Sigmoid colon (tissue), 7 donors: Measurements from ENCODE around the gene DHRS7B. TPM values are rescaled to one million over a fixed set of nuclear protein-coding genes. Genes with fewer than 3 reads are reported as not detected.

ENCODE experiments used
- DNase-seq: peaks from one replicate; pipeline ENCODE4 v3.0.0-alpha.2; 2019
- H3K27ac ChIP-seq, 4 donors: fragments of 200-600 bp; sonication (generic); one replicate each; pipeline ENCODE4 v1.5.1; 2016 to 2019; ENCODE audit warnings: mild to moderate bottlenecking in 1 of 4
- H3K27me3 ChIP-seq, 3 donors: fragments of 200-600 bp; sonication (generic); one replicate each; pipeline ENCODE4 v1.5.1; 2019; ENCODE audit warnings: mild to moderate bottlenecking in 1 of 3
- H3K36me3 ChIP-seq, 4 donors: fragments of 200-600 bp; sonication (generic); one replicate each; pipeline ENCODE4 v1.5.1; 2016 to 2019
- H3K4me1 ChIP-seq, 4 donors: fragments of 200-600 bp; sonication (generic); one replicate each; pipeline ENCODE4 v1.5.1; 2017 to 2019
- H3K4me3 ChIP-seq, 4 donors: fragments of 200-600 bp; sonication (generic); one replicate each; pipeline ENCODE4 v1.5.1; 2017 to 2019; ENCODE audit warnings: mild to moderate bottlenecking in 2 of 4, moderate library complexity in 1 of 4
- H3K9me3 ChIP-seq, 4 donors: fragments of 200-600 bp in 3 of 4; sonication (generic) in 3 of 4; one replicate each; pipeline versions ENCODE4 v1.5.1 to v1.6.1; 2013 to 2019
- CTCF ChIP-seq, 4 experiments: fragments of 450-650 bp in 3 of 4; fragments of 200-600 bp in 1 of 4; IDR thresholded peaks; one replicate each; pipeline ENCODE4 v1.5.1; 2016 to 2019; ENCODE audit warnings: antibody characterized with exemption in 4 of 4, mild to moderate bottlenecking in 3 of 4, moderate library complexity in 2 of 4
- EP300 ChIP-seq, 4 donors: sonication (generic); formaldehyde crosslinking; IDR thresholded peaks; one replicate each; pipeline ENCODE4 v1.6.1; 2017; ENCODE audit warnings: antibody characterized with exemption in 4 of 4
- POLR2A ChIP-seq, 2 donors: fragments of 450-650 bp; IDR thresholded peaks; one replicate each; pipeline ENCODE4 v1.6.1; 2016; ENCODE audit warnings: antibody characterized with exemption in 2 of 2, mild to moderate bottlenecking in 2 of 2, moderate library complexity in 2 of 2
- POLR2AphosphoS5 ChIP-seq, 4 donors: sonication (generic); formaldehyde crosslinking; IDR thresholded peaks; one replicate each; pipeline ENCODE4 v1.6.1; 2017; ENCODE audit warnings: antibody characterized with exemption in 4 of 4
- WGBS, 2 donors: extraction: QIAGEN DNeasy Blood & Tissue Kit; methylation state at CpG; one replicate each; pipeline ENCODE4 v1.1.7; 2013; 5-methylcytosine and 5-hydroxymethylcytosine counted together
- intact Hi-C: fragments of 100-400 bp; cut with DNase I; formaldehyde crosslinking; loops from one replicate; pipeline ENCODE4 v1.15.1; 2023
- polyA plus RNA-seq, 3 donors: library from polyadenylated mRNA; stranded (reverse); fragments of 200-250 nt; gene quantifications; one replicate each; pipeline ENCODE4 v1.2.3, GENCODE V29; 2013
- total RNA-seq, 4 donors: library from RNA; depleted of rRNA; stranded (reverse); fragments of >200 nt; gene quantifications; one replicate each; pipeline ENCODE4 v1.1.0, GENCODE V29; 2016
- donor health status: healthy with polysubstance abuse.
- donor health status: Bipolar disorder and iron deficiency.
- donor health status: healthy.

Gene DHRS7B
- total RNA-seq (10 to 100 TPM; 19.7 to 31.9 (median 27.0) TPM), polyA plus RNA-seq (10 to 100 TPM in 2 of 3 donors, 1 to 10 TPM in 1; 8.3 to 30.7 (median 14.4) TPM)

GRCh38 chr17:21126645-21127508, at the start of gene DHRS7B:
Gene DHRS7B, plus strand, starts transcription at chr17:21126964. Its CDS starts 8 bp downstream, at chr17:21126972.
- intact Hi-C loops = loop anchor here (2.0 to 5.0 kb wide), 5 partner anchors 85 to 386 kb away; partner anchors contain the start of genes MAP2K3, TMEM11 and USP22

GRCh38 chr17:21077281-21077680, 49.5 kb upstream of the DHRS7B start:
- no peak for DNase-seq
- 71 to 84% methylated on average over 2 of the region's 2 CpGs for WGBS, 2 donors
- no peak overlapping the region for H3K4me3 ChIP-seq
- peak overlapping the region in 3 of 4 donors; percentile 39 to 85 (median 82) for H3K27ac ChIP-seq
- intact Hi-C loops = loop anchor here (2.0 to 5.0 kb wide), 2 partner anchors 32 to 90 kb away; no protein-coding TSS in a partner anchor
- peaks cover 0 to 49% (median 39%) of the 10 kb centered on the region in 4 donors for H3K4me1 ChIP-seq
- H3K36me3 ChIP-seq = no peaks in the 10 kb centered on the region
- no peaks in the 10 kb centered on the region for H3K27me3 ChIP-seq
- H3K9me3 ChIP-seq = peaks cover 0 to under 1% (median 0%) of the 10 kb centered on the region in 4 donors
- TF ChIP-seq EP300 (IDR thresholded peaks at IDR 0.05) (no peak), POLR2AphosphoS5 (IDR thresholded peaks at IDR 0.05) (no peak)

More at GRCh38 chr17:21126645-21127508, at the start of gene DHRS7B:
- TF ChIP-seq CTCF (IDR thresholded peaks at IDR 0.05) (no peak), POLR2AphosphoS5 (IDR thresholded peaks at IDR 0.05) (peak; percentile 79 to 89 (median 86)), POLR2A (IDR thresholded peaks at IDR 0.05) (peak; percentile 31 to 53), EP300 (IDR thresholded peaks at IDR 0.05) (no peak)
- peak within 1 kb of the TSS; percentile 91 to 95 (median 94) for H3K27ac ChIP-seq
- WGBS, 2 donors = 0% methylated on average over 66 of the region's 66 CpGs
- H3K36me3 ChIP-seq = no peaks in the 10 kb centered on the region
- peaks cover 0 to 27% (median 17%) of the 10 kb centered on the region in 4 donors for H3K4me1 ChIP-seq
- H3K27me3 ChIP-seq = no peaks in the 10 kb centered on the region
- H3K4me3 ChIP-seq = peak within 1 kb of the TSS; percentile 66 to 85 (median 76)
- H3K9me3 ChIP-seq = no peaks in the 10 kb centered on the region
- peak; percentile 98 for DNase-seq

GRCh38 chr17:21078016-21078780, 48.6 kb upstream of the DHRS7B start:
- H3K4me1 ChIP-seq = peaks cover 0 to 49% (median 39%) of the 10 kb centered on the region in 4 donors
- H3K9me3 ChIP-seq = peaks cover 0 to 2% (median 0%) of the 10 kb centered on the region in 4 donors
- H3K27ac ChIP-seq = peak overlapping the region in 3 of 4 donors; percentile 39 to 85 (median 82)
- H3K27me3 ChIP-seq = no peaks in the 10 kb centered on the region
- no peaks in the 10 kb centered on the region for H3K36me3 ChIP-seq
- TF ChIP-seq POLR2A (IDR thresholded peaks at IDR 0.05) (no peak), EP300 (IDR thresholded peaks at IDR 0.05) (no peak), CTCF (IDR thresholded peaks at IDR 0.05) (no peak), POLR2AphosphoS5 (IDR thresholded peaks at IDR 0.05) (no peak)
- 60 to 82% methylated on average over 11 of the region's 11 CpGs for WGBS, 2 donors
- no peak for DNase-seq
- intact Hi-C loops = loop anchor here (5.0 kb wide), 1 partner anchor 89 kb away; no protein-coding TSS in a partner anchor
- no peak overlapping the region for H3K4me3 ChIP-seq

GRCh38 chr17:21079196-21079595, 47.6 kb upstream of the DHRS7B start:
- 80 to 87% methylated on average over 7 of the region's 7 CpGs for WGBS, 2 donors
- Histone ChIP-seq H3K36me3 (no peaks in the 10 kb centered on the region), H3K4me1 (peaks cover 0 to 49% (median 39%) of the 10 kb centered on the region in 4 donors), H3K9me3 (peaks cover 0 to 2% (median 0%) of the 10 kb centered on the region in 4 donors), H3K27ac (peak overlapping the region in 2 of 4 donors; percentile 82 to 85), H3K27me3 (no peaks in the 10 kb centered on the region), H3K4me3 (no peak overlapping the region)
- no peak for DNase-seq
- TF ChIP-seq EP300 (IDR thresholded peaks at IDR 0.05) (no peak), POLR2A (IDR thresholded peaks at IDR 0.05) (no peak), CTCF (IDR thresholded peaks at IDR 0.05) (no peak), POLR2AphosphoS5 (IDR thresholded peaks at IDR 0.05) (no peak)
- intact Hi-C loops = loop anchor here (5.0 kb wide), 1 partner anchor 88 kb away; no protein-coding TSS in a partner anchor
